ENCODE data around the gene HDAC8.

HDAC8 gene

DNA sequence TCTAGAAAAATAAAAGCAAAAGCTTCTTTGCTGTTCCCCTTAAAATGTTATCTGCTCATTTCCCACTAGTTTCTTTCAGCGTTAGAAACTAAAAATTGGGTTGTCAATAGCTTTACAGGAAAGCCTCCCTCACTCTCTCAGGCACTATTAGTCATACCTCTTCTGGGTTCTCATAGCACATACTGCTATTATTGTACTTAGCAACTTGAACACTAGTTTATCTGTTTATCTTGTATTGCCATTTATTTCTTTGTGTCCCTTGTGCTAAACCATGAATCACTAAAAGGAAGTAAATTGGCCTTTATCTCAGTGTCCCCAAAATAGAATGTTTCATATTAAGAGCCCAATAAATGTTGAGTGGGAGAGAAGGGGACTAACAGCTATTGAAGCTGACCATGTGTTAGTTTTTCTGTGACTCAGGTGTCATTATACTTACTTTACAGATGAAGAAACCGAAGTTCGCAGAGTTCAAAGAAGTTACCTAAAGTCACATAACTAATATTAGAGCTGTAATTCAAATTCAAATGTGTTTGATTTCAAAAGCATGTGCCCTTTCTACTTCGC, 142.2 kb downstream of the HDAC8 start:
- no peak overlapping the region for H3K27ac ChIP-seq (replicated peaks; ENCODE audit: low read length)
- H3K14ac ChIP-seq (ENCODE audit: low read length) = no peak overlapping the region
- no peaks in the 10 kb centered on the region for H3K79me1 ChIP-seq (ENCODE audit: low read depth, low read length)
- peaks cover 0 to 6% of the 10 kb centered on the region in 2 donors for H3K36me3 ChIP-seq (replicated peaks in 1 of 2; ENCODE audit: control insufficient read depth in 2 of 2, insufficient read depth in 2 of 2, low read length in 2 of 2)
- H2BK120ac ChIP-seq (ENCODE audit: low read depth, low read length) = no peak overlapping the region
- H2AK5ac ChIP-seq (ENCODE audit: low read depth, low read length) = no peak overlapping the region
- no peak overlapping the region for H4K8ac ChIP-seq (ENCODE audit: low read depth, low read length)
- no peak overlapping the region for H3K4me2 ChIP-seq (ENCODE audit: insufficient read depth, low read length, poor library complexity, severe bottlenecking)
- no peak overlapping the region for H4K91ac ChIP-seq (ENCODE audit: low read depth, low read length, poor library complexity)
- H2BK5ac ChIP-seq (ENCODE audit: low read length) = no peak overlapping the region
- no peak overlapping the region for H2BK15ac ChIP-seq (ENCODE audit: low read length)
- H3K4ac ChIP-seq (ENCODE audit: low read length) = no peak overlapping the region
- peaks cover 0 to 6% (median 0%) of the 10 kb centered on the region in 3 experiments for H3K27me3 ChIP-seq (ENCODE audit: control insufficient read depth in 3 of 3, insufficient read depth in 3 of 3, low read depth in 1 of 3, low read length in 3 of 3)
- no peaks in the 10 kb centered on the region for H3K4me1 ChIP-seq (ENCODE audit: control insufficient read depth in 2 of 2, insufficient read depth in 1 of 2, low read depth in 1 of 2, low read length in 2 of 2)
- no CpG with 5 or more reads among the region's 4 CpGs for WGBS, 2 donors (ENCODE audit: extremely low coverage in 2 of 2, insufficient read length in 2 of 2, insufficient replicate concordance in 1 of 2)
- H2BK12ac ChIP-seq (ENCODE audit: low read length) = no peak overlapping the region
- no peak overlapping the region for H3K23ac ChIP-seq (ENCODE audit: low read depth, low read length, poor library complexity)
- no peak overlapping the region for H3K18ac ChIP-seq (ENCODE audit: low read length)
- peaks cover 0 to 6% of the 10 kb centered on the region in 2 donors for H3K9me3 ChIP-seq (replicated peaks in 1 of 2; ENCODE audit: control insufficient read depth in 2 of 2, insufficient read depth in 1 of 2, low read depth in 1 of 2, low read length in 2 of 2)
- no peak overlapping the region for H2AFZ ChIP-seq (ENCODE audit: low read length)
- no peak overlapping the region for H3K9ac ChIP-seq (ENCODE audit: low read depth, low read length, poor library complexity)
- no peak for DNase-seq (ENCODE audit: low spot score)
- no peak overlapping the region for H3K4me3 ChIP-seq (ENCODE audit: low read length in 2 of 2)

DNA sequence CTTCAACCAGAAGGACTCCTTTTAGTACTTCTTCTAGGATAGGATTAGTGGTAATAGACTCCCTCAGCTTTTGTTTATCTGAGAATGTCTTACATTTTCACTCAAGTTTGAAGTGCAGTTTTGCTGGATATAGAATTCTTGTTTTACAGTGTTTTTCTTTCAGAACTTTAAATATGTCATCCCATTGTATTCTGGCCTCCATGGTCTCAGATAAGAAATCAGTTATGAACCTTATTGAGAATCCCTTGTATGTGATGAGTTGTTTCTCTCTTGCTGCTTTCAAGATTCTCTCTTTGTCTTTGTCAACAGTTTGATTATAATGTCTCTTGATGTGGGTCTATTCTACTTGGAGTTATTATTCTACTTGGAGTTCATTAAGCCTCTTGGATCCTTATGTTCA, 150.8 kb downstream of the HDAC8 start:
- Histone ChIP-seq H3K27ac (replicated peaks; ENCODE audit: low read length) (no peak overlapping the region), H3K9ac (ENCODE audit: low read depth, low read length, poor library complexity) (no peak overlapping the region), H2AK5ac (ENCODE audit: low read depth, low read length) (no peak overlapping the region), H2AFZ (ENCODE audit: low read length) (no peak overlapping the region), H3K4me3 (ENCODE audit: low read length in 2 of 2) (no peak overlapping the region), H3K23ac (ENCODE audit: low read depth, low read length, poor library complexity) (no peak overlapping the region), H3K36me3 (replicated peaks in 1 of 2; ENCODE audit: control insufficient read depth in 2 of 2, insufficient read depth in 2 of 2, low read length in 2 of 2) (no peaks in the 10 kb centered on the region), H3K18ac (ENCODE audit: low read length) (no peak overlapping the region), H3K9me3 (replicated peaks in 1 of 2; ENCODE audit: control insufficient read depth in 2 of 2, insufficient read depth in 1 of 2, low read depth in 1 of 2, low read length in 2 of 2) (peaks cover 2 to 8% of the 10 kb centered on the region in 2 donors), H3K14ac (ENCODE audit: low read length) (no peak overlapping the region), H3K4ac (ENCODE audit: low read length) (no peak overlapping the region), H3K27me3 (ENCODE audit: control insufficient read depth in 3 of 3, insufficient read depth in 3 of 3, low read depth in 1 of 3, low read length in 3 of 3) (no peaks in the 10 kb centered on the region), H4K91ac (ENCODE audit: low read depth, low read length, poor library complexity) (no peak overlapping the region), H3K4me1 (ENCODE audit: control insufficient read depth in 2 of 2, insufficient read depth in 1 of 2, low read depth in 1 of 2, low read length in 2 of 2) (no peaks in the 10 kb centered on the region), H2BK12ac (ENCODE audit: low read length) (no peak overlapping the region), H2BK120ac (ENCODE audit: low read depth, low read length) (no peak overlapping the region), H2BK15ac (ENCODE audit: low read length) (no peak overlapping the region), H4K8ac (ENCODE audit: low read depth, low read length) (no peak overlapping the region), H3K79me1 (ENCODE audit: low read depth, low read length) (no peaks in the 10 kb centered on the region), H2BK5ac (ENCODE audit: low read length) (no peak overlapping the region), H3K4me2 (ENCODE audit: insufficient read depth, low read length, poor library complexity, severe bottlenecking) (no peak overlapping the region)
- DNase-seq (ENCODE audit: low spot score) = no peak

DNA sequence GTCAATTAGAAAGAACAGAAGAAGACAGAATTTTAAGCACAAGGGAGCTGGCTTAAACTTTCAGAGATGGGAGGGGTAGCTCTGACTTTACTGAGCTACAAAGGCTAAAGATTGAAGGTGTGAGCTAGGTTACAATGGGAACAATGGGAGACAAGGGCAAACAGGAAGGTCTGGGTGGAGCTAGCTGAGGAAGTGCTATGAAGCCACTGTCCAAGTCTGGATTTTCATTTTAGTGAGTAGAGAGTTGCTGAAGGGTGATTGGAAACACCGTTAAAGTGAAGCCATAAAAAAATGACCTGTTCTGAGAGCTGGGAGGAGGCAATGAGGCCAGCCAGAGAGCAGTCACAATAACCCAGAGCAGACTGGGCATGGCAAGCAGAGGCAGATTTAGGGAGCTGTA, 162.7 kb downstream of the HDAC8 start:
- Histone ChIP-seq H2BK15ac (ENCODE audit: low read length) (no peak overlapping the region), H3K4me3 (ENCODE audit: low read length in 2 of 2) (no peak overlapping the region)
- no CpG with 5 or more reads among the region's 1 CpG for WGBS, 2 donors (ENCODE audit: extremely low coverage in 2 of 2, insufficient read length in 2 of 2, insufficient replicate concordance in 1 of 2)

DNA sequence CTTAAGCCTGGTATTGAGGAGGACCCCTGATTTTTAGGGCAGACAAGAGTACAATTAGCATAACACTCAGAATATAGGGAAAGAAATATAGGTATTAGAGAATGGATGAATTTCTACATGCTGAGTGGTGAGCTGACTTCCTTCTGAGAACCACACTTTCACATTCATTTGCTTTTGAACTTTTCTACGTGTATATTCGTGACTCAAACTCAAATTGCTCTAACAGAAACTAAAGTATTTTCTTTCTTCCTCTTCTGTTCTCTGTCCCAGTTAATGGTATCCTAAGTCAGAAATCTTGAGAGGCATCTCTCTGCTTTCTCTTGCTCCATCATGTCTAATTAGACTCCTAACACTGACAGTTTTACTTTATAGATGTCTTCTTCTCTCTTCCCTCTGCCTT, 163.8 kb downstream of the HDAC8 start:
- Histone ChIP-seq H2AFZ (ENCODE audit: low read length) (no peak overlapping the region), H2AK5ac (ENCODE audit: low read depth, low read length) (no peak overlapping the region), H3K18ac (ENCODE audit: low read length) (no peak overlapping the region), H3K4me3 (ENCODE audit: low read length in 2 of 2) (no peak overlapping the region), H3K23ac (ENCODE audit: low read depth, low read length, poor library complexity) (no peak overlapping the region), H3K9me3 (replicated peaks in 1 of 2; ENCODE audit: control insufficient read depth in 2 of 2, insufficient read depth in 1 of 2, low read depth in 1 of 2, low read length in 2 of 2) (no peaks in the 10 kb centered on the region), H4K91ac (ENCODE audit: low read depth, low read length, poor library complexity) (no peak overlapping the region), H3K4me1 (ENCODE audit: control insufficient read depth in 2 of 2, insufficient read depth in 1 of 2, low read depth in 1 of 2, low read length in 2 of 2) (no peaks in the 10 kb centered on the region), H3K27ac (replicated peaks; ENCODE audit: low read length) (no peak overlapping the region), H2BK5ac (ENCODE audit: low read length) (no peak overlapping the region), H3K79me1 (ENCODE audit: low read depth, low read length) (no peaks in the 10 kb centered on the region), H3K14ac (ENCODE audit: low read length) (no peak overlapping the region), H2BK120ac (ENCODE audit: low read depth, low read length) (no peak overlapping the region), H3K4me2 (ENCODE audit: insufficient read depth, low read length, poor library complexity, severe bottlenecking) (no peak overlapping the region), H3K36me3 (replicated peaks in 1 of 2; ENCODE audit: control insufficient read depth in 2 of 2, insufficient read depth in 2 of 2, low read length in 2 of 2) (no peaks in the 10 kb centered on the region), H2BK15ac (ENCODE audit: low read length) (no peak overlapping the region), H2BK12ac (ENCODE audit: low read length) (no peak overlapping the region), H4K8ac (ENCODE audit: low read depth, low read length) (no peak overlapping the region), H3K9ac (ENCODE audit: low read depth, low read length, poor library complexity) (no peak overlapping the region), H3K27me3 (ENCODE audit: control insufficient read depth in 3 of 3, insufficient read depth in 3 of 3, low read depth in 1 of 3, low read length in 3 of 3) (no peaks in the 10 kb centered on the region), H3K4ac (ENCODE audit: low read length) (no peak overlapping the region)
- DNase-seq (ENCODE audit: low spot score) = no peak
- no CpG with 5 or more reads among the region's 2 CpGs for WGBS, 2 donors (ENCODE audit: extremely low coverage in 2 of 2, insufficient read length in 2 of 2, insufficient replicate concordance in 1 of 2)

More for the DNA sequence above, 162.7 kb downstream of the HDAC8 start:
- DNase-seq (ENCODE audit: low spot score) = no peak
- no peak overlapping the region for H2AK5ac ChIP-seq (ENCODE audit: low read depth, low read length)
- no peaks in the 10 kb centered on the region for H3K36me3 ChIP-seq (replicated peaks in 1 of 2; ENCODE audit: control insufficient read depth in 2 of 2, insufficient read depth in 2 of 2, low read length in 2 of 2)
- H3K4me2 ChIP-seq (ENCODE audit: insufficient read depth, low read length, poor library complexity, severe bottlenecking) = no peak overlapping the region
- H3K4me1 ChIP-seq (ENCODE audit: control insufficient read depth in 2 of 2, insufficient read depth in 1 of 2, low read depth in 1 of 2, low read length in 2 of 2) = no peaks in the 10 kb centered on the region
- H2BK5ac ChIP-seq (ENCODE audit: low read length) = no peak overlapping the region
- H4K8ac ChIP-seq (ENCODE audit: low read depth, low read length) = no peak overlapping the region
- no peaks in the 10 kb centered on the region for H3K79me1 ChIP-seq (ENCODE audit: low read depth, low read length)
- H2BK12ac ChIP-seq (ENCODE audit: low read length) = no peak overlapping the region
- no peak overlapping the region for H3K4ac ChIP-seq (ENCODE audit: low read length)
- no peak overlapping the region for H3K9ac ChIP-seq (ENCODE audit: low read depth, low read length, poor library complexity)
- H3K18ac ChIP-seq (ENCODE audit: low read length) = no peak overlapping the region
- no peaks in the 10 kb centered on the region for H3K9me3 ChIP-seq (replicated peaks in 1 of 2; ENCODE audit: control insufficient read depth in 2 of 2, insufficient read depth in 1 of 2, low read depth in 1 of 2, low read length in 2 of 2)
- no peak overlapping the region for H2BK120ac ChIP-seq (ENCODE audit: low read depth, low read length)
- no peak overlapping the region for H3K27ac ChIP-seq (replicated peaks; ENCODE audit: low read length)
- no peak overlapping the region for H2AFZ ChIP-seq (ENCODE audit: low read length)
- H3K23ac ChIP-seq (ENCODE audit: low read depth, low read length, poor library complexity) = no peak overlapping the region
- H3K27me3 ChIP-seq (ENCODE audit: control insufficient read depth in 3 of 3, insufficient read depth in 3 of 3, low read depth in 1 of 3, low read length in 3 of 3) = no peaks in the 10 kb centered on the region
- H3K14ac ChIP-seq (ENCODE audit: low read length) = no peak overlapping the region
- H4K91ac ChIP-seq (ENCODE audit: low read depth, low read length, poor library complexity) = no peak overlapping the region
